Neural progenitor cell (in vitro differentiated cells): Measurements from ENCODE around the gene NTMT1. TPM values are rescaled to one million over a fixed set of nuclear protein-coding genes. Genes with fewer than 3 reads are reported as not detected.

Source experiments
- DNase-seq: peaks from one replicate; pipeline ENCODE4 v3.0.0-alpha.2; 2016; ENCODE audit warnings: low spot score
- H2AFZ ChIP-seq: fragments of 200-600 bp; sonication (generic); replicated peaks from 2 replicates; pipeline ENCODE4 v1.6.1; 2016; ENCODE audit warnings: antibody characterized with exemption
- H3F3A ChIP-seq: fragments of 200-600 bp; sonication (generic); 2 replicates; pipeline ENCODE4 v1.6.1; 2016; ENCODE audit warnings: antibody characterized with exemption, low read depth
- H3K27ac ChIP-seq: fragments of 200-600 bp; sonication (generic); 2 replicates; pipeline ENCODE4 v1.5.1; 2016; ENCODE audit warnings: mild to moderate bottlenecking
- H3K27me3 ChIP-seq: fragments of 200-600 bp; sonication (generic); 2 replicates; pipeline ENCODE4 v1.6.1; 2016; ENCODE audit warnings: mild to moderate bottlenecking, moderate library complexity
- H3K36me3 ChIP-seq: fragments of 200-600 bp; sonication (generic); 2 replicates; pipeline ENCODE4 v1.5.1; 2016
- H3K4me1 ChIP-seq: fragments of 200-600 bp; sonication (generic); 2 replicates; pipeline ENCODE4 v1.6.1; 2016; ENCODE audit warnings: mixed run types
- H3K4me2 ChIP-seq: fragments of 200-600 bp; sonication (generic); 2 replicates; pipeline ENCODE4 v1.6.1; 2016
- H3K4me3 ChIP-seq: fragments of 200-600 bp; sonication (generic); 2 replicates; pipeline ENCODE4 v1.5.1; 2016
- H3K79me2 ChIP-seq: fragments of 200-600 bp; sonication (generic); 2 replicates; pipeline ENCODE4 v1.6.1; 2016; ENCODE audit warnings: low read depth
- H3K9ac ChIP-seq: fragments of 200-600 bp; sonication (generic); 2 replicates; pipeline ENCODE4 v1.6.1; 2016
- H3K9me3 ChIP-seq: fragments of 200-600 bp; sonication (generic); 2 replicates; pipeline ENCODE4 v1.5.1; 2016; ENCODE audit warnings: low read depth
- H4K20me1 ChIP-seq: fragments of 200-600 bp; sonication (generic); 2 replicates; pipeline ENCODE4 v1.6.1; 2016; ENCODE audit warnings: low read depth
- H3K27ac Mint-ChIP-seq: 3 replicates; pipeline ENCODE4 v1.8.0; 2021; ENCODE audit warnings: mixed read lengths
- H3K27me3 Mint-ChIP-seq: 2 replicates; pipeline ENCODE4 v1.8.0; 2022; ENCODE audit warnings: low read depth, mild to moderate bottlenecking, inconsistent platforms, moderate library complexity, mixed read lengths; ENCODE audit not compliant: insufficient read depth
- H3K36me3 Mint-ChIP-seq: 3 replicates; pipeline ENCODE4 v1.8.0; 2021; ENCODE audit warnings: mixed read lengths
- H3K4me1 Mint-ChIP-seq: 3 replicates; pipeline ENCODE4 v1.8.0; 2021; ENCODE audit warnings: mixed read lengths
- H3K4me3 Mint-ChIP-seq: 3 replicates; pipeline ENCODE4 v1.8.0; 2021; ENCODE audit warnings: mild to moderate bottlenecking, moderate library complexity, mixed read lengths
- H3K9me3 Mint-ChIP-seq: 3 replicates; pipeline ENCODE4 v1.8.0; 2020; ENCODE audit warnings: mixed read lengths
- EZH2 ChIP-seq: fragments of 200-600 bp; sonication (generic); IDR thresholded peaks from 2 replicates; pipeline ENCODE4 v1.6.1; 2017; ENCODE audit warnings: antibody characterized with exemption, mild to moderate bottlenecking, moderate library complexity
- EZH2phosphoT487 ChIP-seq: fragments of 200-600 bp; sonication (generic); IDR thresholded peaks from 2 replicates; pipeline ENCODE4 v1.6.1; 2017; ENCODE audit warnings: antibody characterized with exemption
- total RNA-seq: library from RNA; depleted of rRNA; stranded (reverse); fragments of >200 nt; gene quantifications from 2 replicates; pipeline ENCODE4 v1.2.3, GENCODE V29; 2015; ENCODE audit warnings: low replicate concordance
- TF ChIP-seq, protein P1 (sequence below): fragments of 200-600 bp; sonication (generic); IDR thresholded peaks from 2 replicates; pipeline ENCODE4 v1.5.1; 2017; ENCODE audit warnings: antibody characterized with exemption, mild to moderate bottlenecking

Gene NTMT1
- total RNA-seq, 1 donor from 2014 or later: 22.2 TPM

DNA sequence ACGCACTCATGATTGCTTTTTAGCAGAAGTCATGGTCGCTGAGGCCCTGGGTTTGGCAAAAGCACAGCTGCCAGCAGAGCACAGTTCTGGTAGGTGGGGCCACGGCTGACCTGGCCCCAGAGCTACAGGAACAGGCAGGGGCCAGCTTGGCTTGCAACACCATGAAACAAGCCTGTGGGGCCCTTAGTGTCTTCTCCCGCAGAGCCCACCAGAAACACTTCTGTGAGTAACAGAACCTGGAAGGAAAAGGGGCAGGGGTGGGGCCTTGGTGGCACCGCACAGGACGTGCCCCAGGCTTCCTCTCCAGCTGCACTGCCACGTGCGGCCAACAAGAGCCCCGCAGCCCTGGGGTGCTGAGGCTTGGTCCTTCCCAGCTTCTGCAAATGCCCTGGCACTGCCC is 11.1 kb downstream of the NTMT1 start:
- peaks cover 6% of the 10 kb centered on the region for H3K27me3 Mint-ChIP-seq

DNA sequence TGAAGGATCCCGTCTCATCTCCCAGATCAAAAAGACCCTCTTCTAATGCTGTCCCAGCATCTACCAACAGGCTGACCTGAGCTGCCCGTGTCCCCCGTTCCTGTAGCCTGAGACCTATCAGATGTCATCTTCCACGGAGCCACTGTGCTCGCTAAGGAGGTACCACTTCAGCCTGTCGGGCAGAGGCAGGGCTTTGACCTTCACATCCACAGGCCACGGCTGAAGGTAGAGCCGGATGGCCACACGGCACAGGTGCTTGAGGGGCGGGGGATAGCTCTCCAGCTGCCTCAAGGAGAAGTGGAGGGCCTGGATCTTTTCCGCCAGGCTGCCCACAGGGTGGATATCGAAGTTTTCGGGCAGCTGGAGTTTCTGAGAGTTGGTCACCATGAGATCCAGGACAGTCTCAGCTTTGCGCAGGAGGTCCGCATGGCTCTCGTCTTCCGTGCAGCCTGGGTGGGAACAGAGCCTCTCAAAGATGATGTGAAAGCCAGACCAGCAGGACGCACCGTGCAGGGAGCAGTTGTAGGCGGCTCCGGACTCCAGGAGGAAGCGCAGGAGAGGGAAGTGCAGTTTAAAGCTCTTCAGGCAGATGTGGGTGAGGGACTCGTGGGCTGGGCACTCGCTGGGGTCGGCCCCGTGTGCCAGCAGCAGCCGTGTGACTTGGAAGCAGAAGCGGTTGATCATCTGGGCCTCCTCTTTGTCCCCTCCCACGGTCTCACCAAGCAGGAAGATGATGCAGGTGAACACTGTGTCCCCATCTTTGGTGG is 11.9 kb downstream of the NTMT1 start:
- Histone ChIP-seq H3K4me3 (no peak overlapping the region), H3K9me3 (no peaks in the 10 kb centered on the region), H3K9ac (no peak overlapping the region), H3K27ac (no peak overlapping the region), H3K27me3 (no peaks in the 10 kb centered on the region), H3K79me2 (peaks cover 32% of the 10 kb centered on the region), H3F3A (peaks cover 21% of the 10 kb centered on the region), H2AFZ (no peak overlapping the region), H3K4me1 (peaks cover 9% of the 10 kb centered on the region), H3K36me3 (no peaks in the 10 kb centered on the region), H4K20me1 (peaks cover 44% of the 10 kb centered on the region), H3K4me2 (no peak overlapping the region)
- no peaks in the 10 kb centered on the region for H3K9me3 Mint-ChIP-seq
- H3K27ac Mint-ChIP-seq: no peak overlapping the region
- peaks cover 15% of the 10 kb centered on the region for H3K4me1 Mint-ChIP-seq
- TF ChIP-seq, protein P1, sequence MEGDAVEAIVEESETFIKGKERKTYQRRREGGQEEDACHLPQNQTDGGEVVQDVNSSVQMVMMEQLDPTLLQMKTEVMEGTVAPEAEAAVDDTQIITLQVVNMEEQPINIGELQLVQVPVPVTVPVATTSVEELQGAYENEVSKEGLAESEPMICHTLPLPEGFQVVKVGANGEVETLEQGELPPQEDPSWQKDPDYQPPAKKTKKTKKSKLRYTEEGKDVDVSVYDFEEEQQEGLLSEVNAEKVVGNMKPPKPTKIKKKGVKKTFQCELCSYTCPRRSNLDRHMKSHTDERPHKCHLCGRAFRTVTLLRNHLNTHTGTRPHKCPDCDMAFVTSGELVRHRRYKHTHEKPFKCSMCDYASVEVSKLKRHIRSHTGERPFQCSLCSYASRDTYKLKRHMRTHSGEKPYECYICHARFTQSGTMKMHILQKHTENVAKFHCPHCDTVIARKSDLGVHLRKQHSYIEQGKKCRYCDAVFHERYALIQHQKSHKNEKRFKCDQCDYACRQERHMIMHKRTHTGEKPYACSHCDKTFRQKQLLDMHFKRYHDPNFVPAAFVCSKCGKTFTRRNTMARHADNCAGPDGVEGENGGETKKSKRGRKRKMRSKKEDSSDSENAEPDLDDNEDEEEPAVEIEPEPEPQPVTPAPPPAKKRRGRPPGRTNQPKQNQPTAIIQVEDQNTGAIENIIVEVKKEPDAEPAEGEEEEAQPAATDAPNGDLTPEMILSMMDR: no peak
- no peak for TF ChIP-seq EZH2phosphoT487
- H3K4me3 Mint-ChIP-seq: peak overlapping the region; percentile 67
- no peak for DNase-seq
- peaks cover 11% of the 10 kb centered on the region for H3K36me3 Mint-ChIP-seq
- H3K27me3 Mint-ChIP-seq: peaks cover 6% of the 10 kb centered on the region

More for the DNA sequence above, 11.1 kb downstream of the NTMT1 start:
- no peak overlapping the region for H3K4me2 ChIP-seq
- Mint-ChIP-seq H3K9me3 (no peaks in the 10 kb centered on the region), H3K4me3 (no peak overlapping the region), H3K4me1 (peaks cover 12% of the 10 kb centered on the region), H3K27ac (no peak overlapping the region), H3K36me3 (peaks cover 12% of the 10 kb centered on the region)
- H3K4me1 ChIP-seq: peaks cover 9% of the 10 kb centered on the region
- H3F3A ChIP-seq: peaks cover 16% of the 10 kb centered on the region
- no peaks in the 10 kb centered on the region for H3K36me3 ChIP-seq
- no peak overlapping the region for H2AFZ ChIP-seq
- H3K79me2 ChIP-seq: peaks cover 40% of the 10 kb centered on the region
- no peaks in the 10 kb centered on the region for H3K27me3 ChIP-seq
- no peak overlapping the region for H3K4me3 ChIP-seq
- TF ChIP-seq EZH2phosphoT487 (no peak), EZH2 (no peak)
- TF ChIP-seq, protein P1: no peak
- no peak overlapping the region for H3K9ac ChIP-seq
- no peak for DNase-seq
- no peak overlapping the region for H3K27ac ChIP-seq
- H4K20me1 ChIP-seq: peaks cover 51% of the 10 kb centered on the region
- H3K9me3 ChIP-seq: no peaks in the 10 kb centered on the region

DNA sequence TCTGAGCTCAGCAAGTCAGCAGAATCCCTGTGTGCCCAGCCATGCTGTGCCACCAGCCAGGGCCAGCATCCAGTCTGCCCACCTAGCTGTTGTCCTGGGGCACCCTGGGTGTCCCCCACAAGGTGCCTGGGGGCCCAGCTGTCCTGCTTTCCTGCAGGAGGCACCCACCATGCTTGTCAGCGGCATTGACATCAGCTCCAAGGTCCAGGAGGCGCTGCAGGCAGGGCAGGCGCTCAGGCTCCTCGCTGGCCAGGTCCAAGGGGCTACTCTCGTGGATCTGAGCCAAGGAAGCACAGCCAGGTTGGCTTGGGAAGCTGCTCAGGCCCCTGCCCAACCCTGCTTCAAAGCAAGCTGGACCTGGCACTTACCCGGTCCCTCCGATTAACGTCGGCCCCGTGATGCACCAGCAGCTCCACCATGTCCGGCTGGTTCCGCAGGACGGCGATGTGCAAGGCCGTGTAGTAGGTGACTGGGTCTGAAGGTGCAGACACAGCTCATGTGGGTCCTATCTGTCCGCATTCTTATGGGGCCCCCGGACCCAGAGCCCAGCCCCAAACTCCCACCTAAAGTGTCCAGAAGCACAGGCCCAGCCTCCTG is 13.2 kb downstream of the NTMT1 start:
- Histone ChIP-seq H4K20me1 (peaks cover 32% of the 10 kb centered on the region), H3K36me3 (no peaks in the 10 kb centered on the region), H3K27me3 (no peaks in the 10 kb centered on the region), H3K9me3 (no peaks in the 10 kb centered on the region), H3K9ac (no peak overlapping the region), H3K79me2 (peaks cover 22% of the 10 kb centered on the region), H3K4me2 (no peak overlapping the region), H3K4me3 (no peak overlapping the region), H3K4me1 (peaks cover 9% of the 10 kb centered on the region), H3F3A (peaks cover 23% of the 10 kb centered on the region), H3K27ac (no peak overlapping the region), H2AFZ (no peak overlapping the region)
- H3K9me3 Mint-ChIP-seq: no peaks in the 10 kb centered on the region
- H3K4me3 Mint-ChIP-seq: no peak overlapping the region
- peaks cover 11% of the 10 kb centered on the region for H3K36me3 Mint-ChIP-seq
- peaks cover 15% of the 10 kb centered on the region for H3K4me1 Mint-ChIP-seq
- TF ChIP-seq EZH2 (no peak), EZH2phosphoT487 (no peak)
- TF ChIP-seq, protein P1: no peak
- H3K27me3 Mint-ChIP-seq: peaks cover 6% of the 10 kb centered on the region
- H3K27ac Mint-ChIP-seq: no peak overlapping the region
- no peak for DNase-seq
